ENCODE data around the gene NEK2.
"Not testable (repeated sequence)": the region's sequence is repeated elsewhere in the genome, so short reads cannot be mapped to it uniquely, and the experiment has no call there.

The NEK2 gene

DNA sequence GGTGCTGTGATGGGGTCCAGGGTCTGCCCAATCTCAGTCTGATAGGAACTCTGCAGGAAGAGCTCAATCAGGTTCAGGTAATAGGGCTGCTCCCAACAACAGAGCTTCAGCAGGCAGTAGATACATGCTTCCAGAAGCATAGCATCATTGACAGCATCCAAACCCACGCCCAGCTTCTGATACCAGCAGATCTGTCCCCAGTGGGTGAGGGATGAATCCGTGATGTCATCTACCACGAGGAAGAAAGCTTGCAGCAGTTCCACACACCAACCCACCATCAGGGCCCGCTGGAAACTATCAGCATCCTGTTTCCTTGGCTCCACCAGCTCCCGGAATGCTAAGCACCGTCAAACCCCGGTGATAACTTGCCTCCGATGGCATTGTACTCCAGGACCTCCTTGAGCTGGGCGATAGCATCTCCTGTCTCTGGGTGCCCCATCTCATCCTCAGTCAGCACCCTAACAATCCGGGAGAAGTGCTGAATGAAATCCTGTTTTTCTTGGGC is 14.7 kb downstream of the NEK2 start:
- no peak for DNase-seq
- in situ Hi-C loops (cut with MboI; ENCODE audit: low pct_unique_long_range_greater_than_20kb, low sequenced_read_pairs) = no loop called here

DNA sequence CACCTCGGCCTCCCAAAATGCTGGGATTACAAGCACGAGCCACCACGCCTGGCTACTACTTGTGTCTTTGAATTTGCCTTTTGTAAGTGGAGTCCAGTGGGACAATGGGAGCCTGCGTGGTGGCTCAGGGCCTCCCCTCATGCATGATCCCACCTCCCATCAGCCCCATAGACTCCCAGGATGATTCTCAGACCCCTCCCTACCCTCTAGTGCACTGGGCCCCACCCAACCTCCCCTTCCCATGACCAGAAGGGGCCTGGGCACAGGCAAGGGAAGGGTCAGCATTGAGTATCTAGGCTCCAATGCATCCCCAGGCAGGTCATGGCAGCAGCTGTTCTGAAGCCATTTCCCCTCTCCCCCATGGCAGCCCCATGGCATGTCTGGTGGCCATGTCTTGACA is 18.7 kb downstream of the NEK2 start:
- in situ Hi-C loops (cut with MboI; ENCODE audit: low pct_unique_long_range_greater_than_20kb, low sequenced_read_pairs) = no loop called here
- no peak for DNase-seq

DNA sequence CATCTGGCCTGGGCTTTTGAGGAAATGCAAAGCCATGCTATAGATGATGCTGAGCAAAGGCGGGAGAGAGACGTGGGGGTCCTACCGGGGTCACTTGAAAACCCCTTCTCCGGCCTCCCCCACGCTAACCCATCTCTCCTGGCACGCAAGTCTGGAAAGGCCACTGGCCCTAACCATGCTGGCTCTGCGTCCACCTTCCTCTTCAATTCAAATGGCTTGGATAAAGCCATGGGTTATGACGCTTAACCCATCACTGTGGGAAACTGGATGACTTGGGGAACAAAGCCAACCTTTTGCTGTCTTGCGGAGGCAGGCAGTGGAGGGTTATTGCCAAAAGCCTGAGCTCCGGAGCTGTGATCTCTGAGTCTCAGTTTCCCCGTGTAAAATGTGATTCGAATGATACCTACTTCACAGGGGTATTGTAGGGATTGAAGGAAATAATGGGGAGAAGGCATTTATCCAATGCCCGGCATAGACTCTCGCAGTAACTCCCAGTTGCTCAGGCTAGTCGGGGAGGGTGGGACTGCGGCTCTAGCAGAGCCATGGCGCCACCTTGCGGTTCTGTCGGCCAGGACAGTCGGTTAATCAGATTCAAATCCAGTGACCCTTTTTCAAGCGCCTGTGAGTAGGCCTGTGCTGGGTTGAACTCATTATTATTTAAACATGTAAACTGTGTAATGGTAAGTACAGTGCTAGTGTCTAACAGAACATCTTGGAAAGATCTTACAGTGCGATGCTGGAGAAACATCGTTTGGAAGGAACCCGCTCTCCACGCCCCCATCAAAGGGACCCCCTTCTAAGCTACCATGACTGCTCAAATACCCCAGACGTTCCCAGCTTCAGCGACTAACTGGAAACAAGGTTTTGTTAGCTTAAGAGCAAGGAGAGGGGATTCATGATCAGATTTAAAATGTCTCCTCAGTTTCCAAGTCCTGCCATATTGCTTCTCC is 20.3 kb downstream of the NEK2 start:
- peak; percentile 87 for DNase-seq
- in situ Hi-C loops (cut with MboI; ENCODE audit: low pct_unique_long_range_greater_than_20kb, low sequenced_read_pairs) = no loop called here

DNA sequence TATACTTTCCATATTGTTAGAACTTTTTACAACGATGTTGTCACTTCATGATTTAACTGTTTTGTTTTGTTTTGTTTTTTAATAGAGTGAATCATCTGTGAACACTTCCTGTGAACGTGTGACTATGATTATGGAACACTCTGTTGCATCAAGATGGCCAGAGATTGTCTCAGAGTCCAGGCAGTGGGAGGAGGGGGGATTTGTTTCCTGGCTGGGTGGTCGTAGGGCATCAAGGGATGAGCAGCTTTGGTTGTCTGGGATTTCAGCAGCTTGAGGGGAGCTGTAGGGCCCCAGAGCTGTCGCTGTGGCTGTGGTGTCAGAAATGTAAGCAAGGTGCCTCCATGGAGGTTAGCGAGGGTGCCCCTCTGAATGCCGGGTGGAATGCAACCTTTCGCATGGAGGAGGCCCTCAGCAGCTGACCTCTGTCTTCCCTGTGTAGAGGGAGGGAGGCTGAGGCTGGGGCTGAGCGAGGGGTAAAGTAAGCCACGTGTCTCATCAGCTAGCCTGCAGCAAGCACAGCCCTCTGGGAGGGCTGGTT is 21.4 kb downstream of the NEK2 start:
- in situ Hi-C loops (cut with MboI; ENCODE audit: low pct_unique_long_range_greater_than_20kb, low sequenced_read_pairs) = no loop called here
- no peak for DNase-seq

- in situ Hi-C loops (cut with MboI; ENCODE audit: low pct_unique_long_range_greater_than_20kb, low sequenced_read_pairs) = no loop called here
- no peak for DNase-seq
Measured at GRCh38 chr1:211653293-211653692, 22.1 kb downstream of the NEK2 start.

DNA sequence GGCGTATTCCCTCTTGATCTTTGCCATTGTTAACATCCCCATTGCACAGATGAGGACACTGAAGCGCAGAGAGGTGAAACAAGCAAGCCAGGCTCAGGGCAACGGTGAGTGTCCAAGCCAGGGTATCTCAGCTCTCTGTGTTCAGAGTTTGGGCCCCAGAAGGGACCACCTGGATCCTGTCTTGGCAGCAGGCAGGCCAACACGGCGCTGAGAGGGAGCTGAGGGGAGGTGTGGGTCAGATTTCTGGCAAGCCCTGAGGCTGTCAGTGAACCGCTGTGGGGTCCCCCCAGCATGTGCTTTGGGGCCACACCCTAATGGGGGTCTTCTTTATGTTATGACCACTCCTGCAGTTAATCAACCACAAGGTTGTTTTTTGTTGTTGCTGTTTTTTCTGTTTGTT is 23.1 kb downstream of the NEK2 start:
- DNase-seq = no peak
- in situ Hi-C loops (cut with MboI; ENCODE audit: low pct_unique_long_range_greater_than_20kb, low sequenced_read_pairs) = no loop called here

- in situ Hi-C loops (cut with MboI; ENCODE audit: low pct_unique_long_range_greater_than_20kb, low sequenced_read_pairs) = no loop called here
- no peak for DNase-seq
Measured at GRCh38 chr1:211650904-211651303, 24.5 kb downstream of the NEK2 start.

- DNase-seq = no peak
- in situ Hi-C loops (cut with MboI; ENCODE audit: low pct_unique_long_range_greater_than_20kb, low sequenced_read_pairs) = no loop called here
Measured at GRCh38 chr1:211648980-211649934, 26.2 kb downstream of the NEK2 start.

- in situ Hi-C loops (cut with MboI; ENCODE audit: low pct_unique_long_range_greater_than_20kb, low sequenced_read_pairs) = no loop called here
- DNase-seq = no peak
Measured at GRCh38 chr1:211648336-211648735, 27.1 kb downstream of the NEK2 start.

DNA sequence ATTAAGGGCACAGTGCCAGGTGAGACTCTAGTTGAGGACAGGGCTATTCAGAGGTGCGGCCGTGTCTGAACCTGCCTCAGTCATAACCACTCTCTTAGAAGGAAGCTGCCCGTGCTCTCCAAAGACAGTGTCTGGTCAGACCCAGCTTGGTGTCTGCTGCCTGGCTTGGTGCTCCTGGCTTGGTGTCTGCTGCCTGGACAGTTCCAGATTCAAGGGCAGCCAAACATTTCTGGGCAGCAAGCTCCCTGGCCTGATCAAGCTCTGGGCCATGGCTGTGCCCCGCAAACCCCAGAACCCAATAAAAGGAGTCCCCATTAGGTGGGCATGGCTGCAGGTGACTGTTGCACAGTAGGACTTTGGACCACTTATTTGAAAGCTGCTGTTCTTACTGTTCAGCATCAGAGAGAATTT is 27.7 kb downstream of the NEK2 start:
- DNase-seq = no peak
- in situ Hi-C loops (cut with MboI; ENCODE audit: low pct_unique_long_range_greater_than_20kb, low sequenced_read_pairs) = no loop called here

DNA sequence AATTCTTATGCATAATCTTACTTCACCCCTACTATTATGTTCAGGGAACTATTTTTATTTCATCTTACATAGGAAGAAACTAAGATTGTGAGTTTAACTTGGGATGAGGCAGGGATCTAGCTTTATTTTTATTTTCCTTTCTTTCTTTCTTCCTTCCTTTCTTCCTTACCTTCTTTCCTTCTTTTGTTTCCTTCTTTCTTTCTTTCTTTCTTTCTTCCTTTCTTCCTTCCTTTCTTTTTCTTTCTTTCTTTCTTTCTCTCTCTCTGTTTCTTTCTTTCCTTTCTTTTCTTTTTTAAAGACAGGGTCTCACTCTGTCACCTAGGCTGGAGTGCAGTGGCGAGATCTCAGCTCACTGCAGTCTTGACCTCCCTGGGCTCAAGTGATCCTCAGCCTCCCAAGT is 28.9 kb downstream of the NEK2 start:
- in situ Hi-C loops (cut with MboI; ENCODE audit: low pct_unique_long_range_greater_than_20kb, low sequenced_read_pairs) = no loop called here

DNA sequence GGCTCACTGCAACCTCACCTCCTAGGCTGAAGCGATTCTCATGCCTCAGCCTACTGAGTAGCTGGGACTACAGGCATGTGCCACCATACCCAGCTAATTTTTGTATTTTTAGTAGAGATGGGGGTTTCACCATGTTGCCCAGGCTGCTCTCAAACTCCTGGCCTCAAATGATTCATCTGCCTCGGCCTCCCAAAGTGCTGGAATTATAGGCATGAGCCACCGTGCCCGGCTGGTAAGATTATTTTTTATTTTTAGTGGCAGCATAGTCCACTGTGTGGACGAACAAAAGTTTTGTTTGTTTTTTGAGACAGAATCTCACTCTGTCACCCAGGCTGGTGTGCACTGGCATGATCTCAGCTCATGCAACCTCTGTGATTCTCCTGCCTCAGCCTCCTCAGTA is 29.8 kb downstream of the NEK2 start:
- DNase-seq; in situ Hi-C loops (cut with MboI; ENCODE audit: low pct_unique_long_range_greater_than_20kb, low sequenced_read_pairs): not testable (repeated sequence)

More for the DNA sequence above, 28.9 kb downstream of the NEK2 start:
- no peak for DNase-seq

- in situ Hi-C loops (cut with MboI; ENCODE audit: low pct_unique_long_range_greater_than_20kb, low sequenced_read_pairs) = no loop called here
- no peak for DNase-seq
Measured at GRCh38 chr1:211644653-211645052, 30.8 kb downstream of the NEK2 start.

DNA sequence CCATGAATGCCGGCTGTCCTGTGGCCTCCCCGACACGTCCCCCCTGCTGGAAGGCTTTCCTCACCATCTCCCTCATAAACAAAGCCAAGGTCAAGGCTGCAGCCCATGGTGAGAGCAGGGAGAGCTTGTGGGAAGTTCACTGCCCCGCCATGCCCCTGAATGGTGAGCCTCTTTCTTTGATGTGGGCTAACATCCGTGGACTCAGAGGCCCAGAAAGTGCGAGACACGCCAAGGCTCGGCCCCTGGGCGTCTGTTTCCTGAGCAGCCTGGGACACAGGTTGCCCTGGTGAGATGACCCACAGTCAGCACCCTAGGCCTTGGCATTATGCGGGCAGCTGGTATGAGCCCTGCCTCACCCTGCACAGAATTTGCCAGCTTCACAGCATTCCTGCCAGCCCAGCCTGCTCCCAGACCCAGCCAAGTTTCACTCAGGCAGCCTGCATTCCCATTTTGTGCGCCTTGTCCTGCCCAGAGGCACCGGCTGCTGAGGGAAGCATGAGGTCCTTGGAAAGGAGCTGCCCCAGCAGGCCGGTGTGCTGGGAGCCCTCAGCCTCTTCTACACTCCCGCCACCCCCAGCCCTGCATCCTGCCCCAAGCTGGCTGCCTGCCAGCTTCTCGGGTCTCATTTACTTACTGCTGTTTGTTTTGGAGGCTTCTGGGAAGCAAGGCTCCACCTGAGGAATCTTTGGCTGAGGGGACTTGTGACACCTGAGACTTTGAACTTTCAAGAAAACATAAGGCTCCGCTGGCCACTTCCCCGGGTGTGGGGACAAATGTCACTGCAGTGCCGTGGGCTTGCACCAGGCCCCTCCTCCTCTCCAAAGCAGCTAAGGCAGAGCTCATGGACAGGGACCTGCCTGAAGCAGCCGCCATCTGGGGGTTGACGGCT is 31.9 kb downstream of the NEK2 start:
- peak; percentile 29 for DNase-seq
- in situ Hi-C loops (cut with MboI; ENCODE audit: low pct_unique_long_range_greater_than_20kb, low sequenced_read_pairs) = no loop called here

DNA sequence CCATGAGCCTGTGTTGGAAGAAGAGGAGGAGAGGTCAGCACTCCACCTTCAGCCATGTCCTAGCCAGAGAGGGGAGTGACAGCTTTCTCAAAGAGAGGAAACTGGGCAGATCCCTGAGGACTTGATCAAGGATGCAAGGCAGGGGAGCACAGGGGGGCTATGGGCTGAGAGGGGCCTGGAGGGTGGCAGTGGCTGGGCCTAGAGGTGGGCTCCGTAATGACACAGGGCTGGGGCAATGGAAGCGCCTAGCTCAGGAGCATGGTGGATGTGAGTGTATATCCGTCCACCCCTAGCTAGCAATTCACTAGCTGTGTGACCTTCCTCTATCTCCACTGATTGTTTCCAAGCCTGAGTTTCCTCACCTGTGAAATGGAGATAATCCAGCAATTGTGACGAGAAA is 32.6 kb downstream of the NEK2 start:
- DNase-seq = no peak

GRCh38 chr1:211641942-211642341 is 33.5 kb downstream of the NEK2 start:
- in situ Hi-C loops (cut with MboI; ENCODE audit: low pct_unique_long_range_greater_than_20kb, low sequenced_read_pairs) = no loop called here
- DNase-seq = no peak

More for the DNA sequence above, 32.6 kb downstream of the NEK2 start:
- in situ Hi-C loops (cut with MboI; ENCODE audit: low pct_unique_long_range_greater_than_20kb, low sequenced_read_pairs) = no loop called here

GRCh38 chr1:211641044-211641800 is 34.2 kb downstream of the NEK2 start:
- in situ Hi-C loops (cut with MboI; ENCODE audit: low pct_unique_long_range_greater_than_20kb, low sequenced_read_pairs) = no loop called here
- no peak for DNase-seq

- DNase-seq = no peak
- in situ Hi-C loops (cut with MboI; ENCODE audit: low pct_unique_long_range_greater_than_20kb, low sequenced_read_pairs) = no loop called here
Measured at GRCh38 chr1:211640301-211640630, 35.2 kb downstream of the NEK2 start.

Measured in KBM-7 (cell line).